Hindlimb muscle (tissue), 1 donor: Measurements from ENCODE around the gene ARHGAP23. TPM values are rescaled to one million over a fixed set of nuclear protein-coding genes. Genes with fewer than 3 reads are reported as not detected.
A peak's percentile ranks its signal among the peaks of the same experiment; 100 is the strongest.
"Not testable (repeated sequence)": the region's sequence is repeated elsewhere in the genome, so short reads cannot be mapped to it uniquely, and the experiment has no call there.

Experiments used
- DNase-seq: peaks from one replicate; pipeline ENCODE4 v3.0.0-alpha.2; 2013
- polyA plus RNA-seq: library from polyadenylated mRNA; unstranded; fragments of 120-200 nt; gene quantifications from one replicate; pipeline ENCODE4 v1.2.1, GENCODE V29; 2013; ENCODE audit not compliant: insufficient read length

Gene ARHGAP23
- polyA plus RNA-seq, 1 donor = 47.9 TPM

DNA sequence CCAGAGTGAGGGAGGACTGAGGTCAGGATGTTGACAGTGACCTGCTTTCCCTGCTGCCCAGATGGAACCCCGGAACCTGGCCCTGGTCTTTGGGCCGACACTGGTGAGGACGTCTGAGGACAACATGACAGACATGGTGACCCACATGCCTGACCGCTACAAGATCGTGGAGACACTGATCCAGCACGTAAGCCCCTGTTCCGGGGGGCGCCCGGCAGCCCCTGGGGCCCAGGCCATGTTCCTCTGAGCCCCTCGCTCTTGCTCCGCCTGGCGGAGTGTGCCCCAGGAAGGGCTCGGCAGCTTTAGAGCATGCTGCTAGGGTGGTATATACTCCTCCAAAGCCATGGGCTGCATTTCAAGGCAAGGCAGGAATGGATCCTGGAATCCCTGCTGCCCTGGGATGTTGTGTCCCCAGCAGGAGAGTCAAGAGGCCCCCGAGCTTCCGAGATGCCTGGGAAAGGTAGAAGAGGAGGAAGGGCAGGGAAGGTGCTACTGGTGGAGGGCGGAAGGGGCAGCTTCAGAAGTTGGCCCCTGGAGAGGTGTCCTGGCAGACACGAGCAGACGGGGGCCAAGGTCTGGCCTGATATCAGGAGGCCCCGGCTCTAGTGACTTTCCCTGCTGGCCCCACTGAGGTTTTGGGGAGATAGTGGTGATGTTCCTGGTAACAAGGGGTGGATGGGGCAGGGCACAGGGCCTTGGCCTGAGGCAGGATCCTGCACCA, 63.2 kb downstream of the ARHGAP23 start:
- DNase-seq = not testable (repeated sequence)

DNA sequence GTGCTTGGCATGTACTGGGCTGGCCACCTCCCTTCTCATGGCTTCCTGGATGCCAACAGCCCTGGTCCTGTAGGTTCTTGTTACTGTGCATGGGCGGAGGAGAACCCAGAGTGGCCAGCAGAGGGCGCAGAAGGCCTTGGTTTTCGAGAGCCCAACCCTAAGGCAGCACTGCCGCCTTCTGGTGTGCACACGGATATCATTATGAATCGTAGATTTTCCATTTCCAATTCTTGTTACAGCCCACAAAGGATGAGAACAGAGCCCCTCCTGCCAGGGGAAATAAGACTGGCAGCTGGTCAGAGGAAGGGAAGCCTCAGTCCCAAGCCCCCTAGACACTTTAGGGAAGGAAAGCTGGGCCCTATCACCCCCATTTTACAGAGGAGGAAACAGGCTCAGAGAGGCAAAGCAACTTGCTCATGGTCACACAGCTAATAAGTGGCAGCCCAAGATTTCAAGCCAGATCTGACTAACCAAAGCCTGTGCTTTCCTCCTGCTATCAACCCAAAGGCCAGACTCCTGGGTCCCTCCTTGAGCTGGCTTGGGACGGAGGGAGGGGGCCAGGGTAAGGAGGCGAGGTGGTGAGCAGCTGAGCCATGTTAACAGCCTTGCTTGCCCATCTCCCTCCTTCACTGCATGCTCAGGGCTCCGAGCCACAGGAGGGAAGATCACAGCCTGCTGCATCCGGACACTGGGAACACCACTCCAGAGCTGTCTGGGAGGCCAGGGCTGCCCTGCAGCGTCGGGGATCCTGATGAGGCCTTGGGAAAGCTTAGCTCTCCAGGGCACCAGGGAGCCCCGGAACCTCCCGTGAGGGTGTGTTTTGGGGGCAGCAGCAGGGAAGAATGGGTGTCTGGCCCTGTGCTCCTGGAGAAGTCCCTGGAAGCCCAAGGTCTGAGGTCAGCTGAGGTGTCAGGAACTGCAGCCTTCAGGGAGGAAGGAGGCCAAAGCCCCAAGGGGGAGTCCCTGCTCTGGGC, 64.1 kb downstream of the ARHGAP23 start:
- DNase-seq = peak; percentile 80

DNA sequence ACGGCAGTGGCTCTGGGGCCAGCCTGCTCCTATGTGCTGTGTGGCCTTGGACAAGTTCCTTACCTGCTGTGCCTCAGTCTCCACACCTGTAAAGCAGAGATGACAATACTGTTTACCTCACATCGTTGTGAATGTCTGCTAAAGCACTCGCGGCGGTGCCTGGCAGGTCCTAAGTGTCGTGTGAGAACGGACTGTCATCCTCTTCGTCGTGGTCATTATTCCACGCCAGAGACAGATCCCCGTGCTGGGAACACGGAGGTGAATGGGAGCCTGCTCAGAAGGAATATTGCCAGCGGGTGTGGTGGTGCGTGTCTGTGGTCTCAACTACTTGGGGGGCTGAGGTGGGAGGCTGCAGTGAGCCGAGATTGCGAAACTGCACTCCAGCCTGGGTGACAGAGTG, 65.9 kb downstream of the ARHGAP23 start:
- not testable (repeated sequence) for DNase-seq

DNA sequence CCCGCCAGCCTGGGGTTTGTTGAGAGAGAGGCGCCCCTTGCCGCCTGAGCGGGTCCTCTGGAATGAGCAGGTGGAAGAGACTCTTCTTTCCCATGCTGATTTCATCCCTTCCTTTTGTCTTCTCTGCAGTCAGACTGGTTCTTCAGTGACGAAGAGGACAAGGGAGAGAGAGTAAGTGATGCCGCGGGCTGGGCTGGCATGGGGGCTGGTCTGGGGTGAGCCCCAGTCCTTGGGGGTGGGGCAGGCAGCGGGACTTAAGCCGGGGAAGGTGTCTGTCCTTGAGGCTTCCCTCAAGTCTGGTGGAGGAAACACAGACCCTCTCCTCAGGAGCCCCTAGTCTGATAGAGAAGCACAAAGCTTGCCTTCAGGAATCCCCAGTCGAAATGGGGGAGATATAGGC, 69.4 kb downstream of the ARHGAP23 start:
- DNase-seq = not testable (repeated sequence)

DNA sequence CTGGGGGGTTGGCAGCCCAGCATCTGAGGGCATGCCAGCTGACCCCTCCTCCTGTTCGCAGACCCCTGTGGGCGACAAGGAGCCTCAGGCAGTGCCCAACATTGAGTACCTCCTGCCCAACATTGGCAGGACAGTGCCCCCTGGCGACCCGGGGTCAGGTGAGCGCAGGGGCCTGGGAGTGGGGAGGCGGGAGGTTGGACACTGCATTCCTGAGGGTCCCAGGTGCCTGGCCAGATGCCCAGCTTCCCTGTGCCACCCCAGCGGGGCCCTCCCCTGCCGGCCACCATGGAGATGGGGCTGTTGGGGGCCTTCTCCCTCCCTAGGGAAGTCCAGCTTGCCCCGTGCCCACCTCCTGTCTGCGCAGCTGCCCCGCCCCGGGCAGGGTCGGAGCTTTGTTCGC, 70.1 kb downstream of the ARHGAP23 start:
- DNase-seq = no peak

DNA sequence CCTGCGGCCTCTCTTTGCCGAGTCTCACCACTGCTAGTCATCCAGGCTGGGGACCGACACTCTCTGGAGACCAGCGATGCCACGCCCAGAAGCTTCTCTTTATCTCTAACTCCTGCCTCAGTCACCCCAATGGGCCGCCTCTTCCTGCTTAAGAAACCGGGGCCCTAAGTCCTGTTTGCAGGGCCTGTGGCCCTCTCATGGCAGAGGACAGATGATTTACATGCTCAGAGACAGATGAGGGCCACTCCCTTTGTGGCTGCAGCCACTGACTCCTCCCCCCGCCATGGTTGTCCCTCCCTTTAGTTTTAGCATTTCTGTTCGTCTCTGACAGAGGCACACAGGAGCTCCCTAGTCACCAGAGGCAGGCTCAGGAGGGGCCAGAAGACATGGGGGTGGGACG, 71.0 kb downstream of the ARHGAP23 start:
- not testable (repeated sequence) for DNase-seq

DNA sequence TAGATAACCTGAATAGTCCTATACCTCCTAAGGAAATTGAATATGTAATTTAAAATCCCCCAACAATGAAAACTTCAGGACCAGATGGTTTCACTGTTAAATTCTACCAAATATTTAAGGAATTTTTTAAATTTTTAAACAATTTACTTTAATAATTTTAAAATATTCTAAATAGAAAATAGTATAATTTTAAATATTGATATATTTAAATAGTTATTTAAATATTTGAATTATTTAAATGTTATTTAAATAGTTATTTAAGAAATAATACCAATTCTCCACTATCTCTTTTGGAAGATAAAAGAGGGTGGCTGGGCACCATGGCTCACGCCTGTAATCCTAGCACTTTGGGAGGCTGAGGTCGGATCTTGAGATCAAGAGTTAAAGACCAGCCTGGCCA, 73.5 kb downstream of the ARHGAP23 start:
- DNase-seq = not testable (repeated sequence)

DNA sequence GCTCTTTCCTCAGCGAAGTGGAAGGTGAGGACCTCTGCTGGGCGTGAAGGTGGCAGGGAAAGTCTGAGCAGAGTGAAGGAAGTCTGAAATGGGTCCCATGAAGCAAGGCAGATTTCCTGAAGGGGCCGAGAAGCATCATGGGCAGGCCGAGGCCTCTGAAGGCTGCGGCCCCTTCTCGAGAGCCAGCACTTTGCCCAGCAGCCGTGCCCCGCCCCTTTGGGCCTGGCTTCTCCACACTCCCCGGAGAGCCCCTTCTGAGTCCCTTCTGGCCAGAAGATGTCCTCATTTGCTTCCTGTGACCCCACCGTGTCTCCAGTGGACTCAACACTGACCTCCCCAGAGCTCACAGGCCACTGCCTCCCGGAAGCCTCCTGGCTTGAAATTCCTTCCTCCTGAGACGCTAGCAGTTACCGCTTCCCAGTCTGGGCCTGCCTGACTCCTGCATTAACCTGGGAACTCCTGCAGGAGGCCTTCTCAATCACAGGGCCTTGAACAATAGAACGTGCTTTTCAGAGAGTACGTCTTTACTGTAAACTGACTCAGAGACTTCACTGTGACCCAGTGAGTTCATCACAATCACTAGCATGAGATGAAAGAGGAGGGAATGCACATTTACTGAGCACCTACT, 75.1 kb downstream of the ARHGAP23 start:
- not testable (repeated sequence) for DNase-seq

DNA sequence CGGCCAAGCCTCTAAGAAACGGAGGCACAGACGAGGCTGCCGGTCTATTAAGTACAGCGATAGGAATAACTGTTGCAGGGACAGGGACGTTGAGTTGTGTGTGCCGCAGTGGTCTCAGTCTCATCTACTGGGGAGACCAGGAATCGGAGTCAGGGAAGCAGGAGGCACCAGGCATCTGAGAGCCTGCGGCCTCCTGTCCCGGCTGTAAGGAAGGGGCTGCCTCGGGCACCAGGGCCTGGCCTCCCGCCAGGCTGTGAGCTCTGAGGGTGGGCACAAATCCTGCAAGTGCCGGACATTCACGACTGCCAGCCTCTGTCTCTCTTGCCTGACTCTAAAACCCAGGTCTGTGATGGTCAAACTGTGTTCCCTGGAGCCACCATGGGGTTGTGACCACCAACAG, 76.0 kb downstream of the ARHGAP23 start:
- no peak for DNase-seq

DNA sequence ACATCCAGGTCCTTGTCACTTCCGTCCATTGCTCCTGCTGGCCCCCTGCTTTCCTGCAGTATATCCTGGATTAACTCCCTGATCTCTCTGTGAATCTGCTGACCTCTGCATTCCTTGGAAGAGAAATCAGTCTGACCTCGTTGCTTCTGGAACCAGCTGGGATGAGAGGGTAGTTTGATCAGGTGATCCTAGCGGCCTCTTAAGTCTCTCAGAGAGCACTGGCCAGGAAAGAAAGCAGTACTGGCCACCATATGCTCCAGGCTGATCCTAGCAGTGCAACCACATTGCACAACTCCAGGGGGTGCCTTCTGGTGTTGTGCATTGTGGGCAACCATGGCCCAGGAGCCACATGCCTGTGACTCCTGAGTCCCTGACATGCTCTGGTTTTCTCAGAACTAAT, 79.2 kb downstream of the ARHGAP23 start:
- DNase-seq = no peak

DNA sequence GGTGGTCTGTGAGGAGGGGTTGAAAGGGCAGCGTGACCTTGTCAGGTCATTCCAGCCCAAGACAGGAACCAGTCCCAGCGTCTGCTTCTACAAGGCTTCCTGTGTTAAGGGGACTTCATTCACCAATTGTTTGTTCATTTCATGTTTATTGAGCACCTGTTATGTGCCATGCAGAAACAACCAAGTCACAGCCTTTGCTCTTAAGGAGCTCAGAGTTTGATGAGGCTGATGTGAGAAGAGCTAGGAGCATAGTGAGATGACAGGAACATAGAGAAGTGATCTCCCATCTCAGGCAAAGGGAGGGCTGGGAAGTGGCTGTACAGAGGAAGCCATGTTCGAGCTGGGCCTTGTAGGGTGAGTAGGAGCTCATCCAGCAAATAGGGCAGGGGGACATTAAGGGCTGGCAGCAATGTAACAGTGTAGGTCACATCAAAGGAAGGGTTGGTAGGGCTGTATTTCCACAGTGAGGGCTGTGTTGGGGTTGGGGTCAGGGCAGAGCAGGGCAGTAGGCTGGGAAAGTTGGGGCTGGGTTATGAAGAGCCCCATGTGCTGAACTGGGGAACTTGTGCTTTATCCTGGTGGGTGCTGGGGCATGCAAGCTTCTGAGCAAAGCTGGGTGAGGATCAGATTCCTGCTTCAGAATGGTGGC, 79.8 kb downstream of the ARHGAP23 start:
- DNase-seq = no peak

DNA sequence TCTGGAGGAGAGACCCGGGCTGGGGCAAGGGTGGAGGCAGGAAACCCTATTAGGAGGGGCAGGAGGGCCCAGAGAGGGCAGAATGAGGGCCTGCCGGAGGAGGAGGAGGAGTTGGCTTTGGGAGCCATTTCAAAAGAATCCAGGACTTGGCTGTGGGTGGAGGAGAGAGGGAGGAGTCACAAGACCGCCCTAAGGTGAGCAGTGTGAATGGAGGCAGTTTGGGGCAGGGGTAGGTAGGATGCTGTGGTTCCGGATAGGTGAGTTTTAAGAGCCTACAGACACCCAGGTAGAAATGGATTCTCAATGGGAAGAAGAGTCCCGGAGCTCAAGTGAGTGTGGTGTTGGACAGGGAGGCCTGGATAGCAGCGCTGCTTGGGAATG, 80.3 kb downstream of the ARHGAP23 start:
- DNase-seq = no peak

DNA sequence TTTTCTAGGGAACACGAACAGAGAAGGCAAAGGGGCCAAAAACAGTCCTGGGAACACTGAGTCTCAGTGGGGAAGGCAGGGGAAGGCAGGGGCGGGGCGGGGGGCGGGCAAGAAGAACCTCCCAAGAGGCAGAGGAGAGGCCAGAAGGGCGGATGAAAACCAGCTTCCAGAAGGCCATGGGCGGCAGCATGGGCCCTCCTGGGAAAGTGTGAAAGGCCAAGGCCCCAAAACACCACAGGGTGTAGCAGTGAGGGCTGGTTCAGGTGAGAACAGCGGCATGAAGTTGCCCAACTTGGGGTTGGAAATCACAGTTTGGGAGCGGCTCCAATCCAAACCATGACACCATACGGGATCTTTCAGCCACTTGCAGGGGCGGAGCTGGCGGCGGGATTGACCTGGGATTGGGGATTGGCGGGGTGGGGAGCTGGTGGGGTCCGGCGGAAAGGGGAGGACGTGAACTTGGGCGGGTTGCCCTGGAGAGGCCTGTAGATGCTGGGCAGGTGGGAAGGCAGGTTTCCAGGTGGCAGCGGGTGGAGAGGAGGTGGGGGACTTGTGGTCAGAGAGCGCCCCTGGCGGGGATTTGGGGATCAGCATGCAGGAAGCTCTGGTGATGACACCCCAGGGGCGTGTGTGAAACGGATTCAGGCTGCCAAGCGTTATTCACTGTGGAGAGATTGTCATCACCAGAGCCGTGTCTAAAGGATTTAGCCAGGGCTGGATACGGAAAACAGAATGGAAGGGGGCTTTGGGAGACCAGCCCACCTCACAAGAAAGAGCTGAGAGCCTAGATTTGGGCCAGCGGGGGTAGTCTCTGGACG, 80.9 kb downstream of the ARHGAP23 start:
- peak; percentile 73 for DNase-seq

DNA sequence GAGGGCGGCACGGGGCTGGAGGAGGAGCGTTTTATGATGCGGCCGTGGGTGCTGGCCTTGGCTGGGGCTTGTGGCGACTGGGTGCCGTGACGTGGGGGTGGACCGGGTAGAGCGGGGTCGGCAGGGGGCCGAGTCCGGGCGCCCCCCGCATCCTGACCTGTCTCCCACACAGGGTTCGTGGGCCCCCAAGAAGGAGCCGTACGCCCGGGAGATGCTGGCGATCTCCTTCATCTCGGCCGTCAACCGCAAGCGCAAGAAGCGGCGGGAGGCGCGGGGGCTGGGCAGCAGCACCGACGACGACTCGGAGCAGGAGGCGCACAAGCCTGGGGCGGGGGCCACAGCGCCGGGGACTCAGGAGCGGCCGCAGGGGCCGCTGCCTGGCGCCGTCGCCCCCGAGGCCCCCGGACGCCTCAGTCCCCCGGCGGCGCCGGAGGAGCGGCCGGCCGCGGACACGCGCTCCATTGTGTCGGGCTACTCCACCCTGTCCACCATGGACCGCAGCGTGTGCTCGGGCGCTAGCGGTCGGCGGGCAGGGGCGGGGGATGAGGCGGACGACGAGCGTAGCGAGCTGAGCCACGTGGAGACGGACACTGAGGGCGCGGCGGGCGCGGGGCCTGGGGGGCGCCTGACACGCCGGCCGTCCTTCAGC, 81.6 kb downstream of the ARHGAP23 start:
- peak; percentile 40 for DNase-seq

DNA sequence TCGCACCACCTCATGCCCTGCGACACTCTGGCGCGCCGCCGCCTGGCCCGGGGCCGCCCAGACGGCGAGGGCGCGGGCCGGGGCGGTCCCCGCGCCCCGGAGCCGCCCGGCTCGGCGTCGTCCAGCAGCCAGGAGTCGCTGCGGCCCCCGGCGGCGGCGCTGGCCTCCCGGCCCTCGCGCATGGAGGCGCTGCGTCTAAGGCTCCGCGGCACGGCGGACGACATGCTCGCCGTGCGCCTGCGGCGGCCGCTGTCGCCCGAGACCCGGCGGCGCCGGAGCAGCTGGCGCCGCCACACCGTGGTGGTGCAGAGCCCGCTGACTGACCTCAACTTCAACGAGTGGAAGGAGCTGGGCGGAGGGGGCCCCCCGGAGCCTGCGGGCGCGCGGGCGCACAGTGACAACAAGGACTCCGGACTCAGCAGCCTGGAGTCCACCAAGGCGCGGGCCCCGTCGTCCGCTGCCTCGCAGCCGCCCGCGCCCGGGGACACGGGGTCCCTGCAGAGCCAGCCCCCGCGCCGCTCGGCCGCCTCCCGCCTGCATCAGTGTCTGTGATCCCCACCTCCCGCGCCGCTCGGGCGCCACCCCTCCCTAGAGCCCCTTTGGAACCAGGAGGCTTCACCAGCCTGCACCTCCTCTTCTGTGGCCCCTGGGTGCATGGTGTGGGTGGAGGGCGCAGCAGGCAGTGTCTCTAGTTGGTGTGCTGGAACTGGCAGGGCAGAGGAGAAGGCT, 82.3 kb downstream of the ARHGAP23 start:
- DNase-seq = peak; percentile 64

DNA sequence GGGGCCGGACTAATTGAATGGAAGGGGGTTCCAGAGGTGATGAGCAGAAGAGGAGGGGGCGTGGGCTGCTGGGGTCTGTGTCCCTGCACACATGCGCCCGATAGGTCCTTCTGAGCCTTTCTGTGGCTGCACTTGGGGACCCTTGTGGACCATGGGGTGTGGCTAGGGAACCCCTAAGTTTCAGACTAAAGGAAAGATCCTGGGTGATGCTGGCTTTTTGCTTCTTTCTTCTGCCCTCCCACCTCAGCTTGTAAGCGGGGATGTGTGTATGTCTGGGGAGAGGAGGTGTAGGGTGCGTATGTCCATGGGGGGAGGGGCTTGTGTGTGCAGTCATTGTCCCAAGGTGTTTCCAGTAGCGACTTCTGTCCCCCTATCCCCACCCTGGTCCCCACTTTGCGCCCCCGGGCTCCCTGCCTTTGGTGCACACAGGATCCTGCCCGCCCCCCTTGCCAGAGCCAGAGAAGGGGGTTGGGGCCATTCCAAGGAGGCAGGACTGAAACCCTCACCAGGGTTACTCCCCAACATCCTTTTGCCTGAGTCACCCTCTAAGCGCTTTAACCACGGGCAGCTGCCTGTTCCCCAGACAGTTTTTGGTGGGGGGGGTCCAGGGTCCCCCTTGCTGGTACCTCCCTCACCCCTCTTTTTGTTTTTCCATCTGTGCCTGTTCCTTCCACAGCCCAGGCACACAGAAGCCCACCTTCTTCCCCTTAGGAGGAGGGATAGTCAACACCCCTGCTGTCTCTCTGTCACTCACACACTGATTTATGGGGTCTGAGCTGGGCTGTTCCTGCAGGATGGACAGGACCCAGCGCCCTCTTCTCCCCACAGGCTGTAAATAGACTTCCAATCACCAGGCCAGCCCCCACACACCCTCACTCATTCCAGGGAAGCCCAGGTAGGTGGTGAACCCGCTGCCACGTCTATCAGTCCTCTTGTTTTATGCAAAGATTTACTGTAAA, 83.2 kb downstream of the ARHGAP23 start:
- DNase-seq = no peak

DNA sequence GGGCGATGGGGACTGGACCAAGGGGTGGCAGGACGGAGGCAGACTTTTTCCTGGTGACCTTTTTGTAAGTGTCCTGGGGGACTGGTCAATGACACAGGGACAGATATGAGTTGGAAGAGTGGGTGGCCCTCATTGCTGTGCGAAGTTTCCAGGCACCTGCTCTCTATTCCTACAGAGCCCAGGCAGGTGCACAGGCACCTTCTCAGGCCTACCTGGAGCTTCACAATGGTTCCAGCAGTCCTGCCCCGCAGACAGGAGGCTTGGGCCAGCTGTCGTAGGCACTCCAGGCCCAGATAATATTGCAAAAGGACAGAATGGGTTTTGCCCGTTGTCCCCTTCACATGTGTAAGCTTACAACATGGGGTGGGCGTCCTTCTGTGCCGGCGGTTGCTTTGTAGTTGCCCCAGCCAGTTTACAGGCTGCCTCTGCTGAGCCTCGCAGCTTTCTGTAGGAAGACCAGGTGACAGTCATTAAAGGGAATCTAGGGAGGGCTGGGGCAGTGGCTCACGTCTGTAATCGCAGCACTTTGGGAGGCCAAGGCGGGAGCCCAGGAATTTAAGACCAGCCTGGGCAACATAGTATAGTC, 84.3 kb downstream of the ARHGAP23 start:
- DNase-seq = no peak

DNA sequence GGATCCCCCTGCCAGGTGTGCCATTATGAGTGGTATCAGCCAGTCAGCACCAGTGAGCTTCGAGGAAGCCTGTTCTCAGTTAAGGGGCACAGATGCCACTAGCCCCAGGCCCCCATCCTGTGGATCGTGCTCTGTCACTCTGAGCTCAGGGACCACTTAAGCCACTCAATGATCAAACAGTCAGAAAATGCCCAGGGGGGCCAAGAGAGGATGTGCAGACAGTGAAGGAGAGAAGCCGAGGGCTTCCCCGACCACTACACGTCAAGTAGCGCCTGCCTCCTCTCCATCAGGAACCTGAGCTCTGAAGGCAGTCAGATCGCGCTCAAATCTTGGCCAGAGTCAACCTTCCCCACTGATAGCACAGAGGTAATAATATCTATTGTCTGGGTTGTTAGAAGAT, 98.3 kb downstream of the ARHGAP23 start:
- not testable (repeated sequence) for DNase-seq

DNA sequence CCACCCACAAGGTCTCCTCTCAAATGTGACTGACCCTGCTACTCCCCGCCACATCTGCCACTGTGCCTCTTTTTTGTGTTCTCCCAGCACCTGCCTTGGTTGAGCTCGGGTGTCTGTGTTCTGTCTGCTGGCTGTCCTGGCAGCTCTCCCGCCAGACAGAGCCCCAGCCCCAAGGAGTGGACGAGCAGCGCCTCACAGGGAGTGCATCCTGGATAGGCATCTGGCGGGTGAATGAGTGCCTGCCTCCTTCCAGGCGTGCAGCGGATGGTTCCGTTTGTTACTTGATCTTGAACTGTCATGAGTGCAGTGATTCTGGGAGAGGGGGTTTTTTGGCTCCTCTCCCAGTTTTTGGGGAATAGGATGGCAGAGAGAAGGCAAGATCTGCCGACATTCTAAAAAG, 99.9 kb downstream of the ARHGAP23 start:
- DNase-seq = not testable (repeated sequence)
